Right cardiac atrium (tissue), 5 donors: Measurements from ENCODE around the gene RFNG. TPM values are rescaled to one million over a fixed set of nuclear protein-coding genes. Genes with fewer than 3 reads are reported as not detected.

Source experiments
- ATAC-seq, 2 donors: fragments of 200-7000 bp; cut with Tn5 transposase; one replicate each; pipeline versions ENCODE4 v1.8.0 to v1.9.1; 2020; ENCODE audit warnings: moderate library complexity in 2 of 2, mild to moderate bottlenecking in 1 of 2
- DNase-seq, 3 donors: peaks; one replicate each; pipeline ENCODE4 v3.0.0-alpha.2; 2020
- H3K27ac ChIP-seq: one replicate; pipeline ENCODE4 v1.5.1; 2013; ENCODE audit warnings: mild to moderate bottlenecking, low read length, control low read depth, moderate library complexity
- H3K27me3 ChIP-seq: one replicate; pipeline ENCODE4 v1.6.1; 2013; ENCODE audit not compliant: control insufficient read depth, insufficient read depth
- H3K4me1 ChIP-seq: one replicate; pipeline ENCODE4 v1.6.1; 2013; ENCODE audit warnings: low read length; ENCODE audit not compliant: control insufficient read depth, insufficient read depth
- H3K4me3 ChIP-seq: one replicate; pipeline ENCODE4 v1.5.1; 2013; ENCODE audit warnings: low read length, control low read depth
- H3K9me3 ChIP-seq: one replicate; pipeline ENCODE4 v1.6.1; 2013; ENCODE audit warnings: low read length; ENCODE audit not compliant: control insufficient read depth
- WGBS: extraction: QIAGEN DNeasy Blood & Tissue Kit; methylation state at CpG from one replicate; pipeline ENCODE4 v1.1.7; 2013; 5-methylcytosine and 5-hydroxymethylcytosine counted together
- intact Hi-C, 4 donors: fragments of 100-400 bp; cut with DNase I; formaldehyde crosslinking; loops; one replicate each; pipeline versions ENCODE4 v1.11.0 to v1.14.0; 2022 to 2023
- polyA plus RNA-seq: library from polyadenylated mRNA; stranded (reverse); fragments of 200-250 nt; gene quantifications from one replicate; pipeline ENCODE4 v1.2.3, GENCODE V29; 2013
- total RNA-seq, 4 donors: library from RNA; stranded (reverse); fragmentation: NEBNext Ultra II Directional; extraction: Animal tissue kit (Norgen Biotek cat#: 25700); gene quantifications; one replicate each; pipeline ENCODE4 v1.2.1, GENCODE V29; 2021
- donor health status: healthy with polysubstance abuse.
- donor health status: DM: no; HTN: yes; CAD: no.
- donor health status: DM: no; HTN: no; CAD: no.
- donor health status: DM: no; HTN: yes; CAD: no; lungs with severe emphysema.
- donor health status: DM: yes; HTN: yes; CAD: no.

RFNG gene
- total and polyA plus RNA-seq, 5 donors: 19.0 to 25.4 (median 20.5) TPM

- ATAC-seq: no peak
- peak; percentile 9 to 43 (median 41) for DNase-seq
- no peak overlapping the region for H3K4me3 ChIP-seq
- H3K27me3 ChIP-seq: no peaks in the 10 kb centered on the region
- 86% methylated on average over 34 of the region's 34 CpGs for WGBS
- H3K9me3 ChIP-seq: no peaks in the 10 kb centered on the region
- no peak overlapping the region for H3K27ac ChIP-seq
- H3K4me1 ChIP-seq: peaks cover 6% of the 10 kb centered on the region
- intact Hi-C loops: no loop called here
These were observed 9.7 kb upstream of the RFNG start for GRCh38 chr17:82061047-82061925.

- no peak overlapping the region for H3K4me3 ChIP-seq
- no peak overlapping the region for H3K27ac ChIP-seq
- no peaks in the 10 kb centered on the region for H3K9me3 ChIP-seq
- intact Hi-C loops: no loop called here
- DNase-seq (peak; percentile 10 to 57 (median 38)), ATAC-seq (no peak)
- peaks cover 6% of the 10 kb centered on the region for H3K4me1 ChIP-seq
- 86% methylated on average over 14 of the region's 14 CpGs for WGBS
- no peaks in the 10 kb centered on the region for H3K27me3 ChIP-seq
These were observed 9.0 kb upstream of the RFNG start for GRCh38 chr17:82060614-82061013.

- DNase-seq (peak; percentile 5 to 53 (median 41)), ATAC-seq (no peak)
- intact Hi-C loops: no loop called here
- H3K27ac ChIP-seq: no peak overlapping the region
- H3K4me3 ChIP-seq: no peak overlapping the region
- 79% methylated on average over 16 of the region's 16 CpGs for WGBS
- H3K4me1 ChIP-seq: peaks cover 6% of the 10 kb centered on the region
- H3K9me3 ChIP-seq: no peaks in the 10 kb centered on the region
- H3K27me3 ChIP-seq: no peaks in the 10 kb centered on the region
These were observed 8.4 kb upstream of the RFNG start for GRCh38 chr17:82060001-82060380.

GRCh38 chr17:82059272-82060000, 7.8 kb upstream of the RFNG start:
- H3K27me3 ChIP-seq: no peaks in the 10 kb centered on the region
- peak in 2 of 3 donors; percentile 50 to 55 for DNase-seq
- intact Hi-C loops: no loop called here
- no peak overlapping the region for H3K4me3 ChIP-seq
- H3K9me3 ChIP-seq: no peaks in the 10 kb centered on the region
- ATAC-seq: no peak
- WGBS: 67% methylated on average over 19 of the region's 19 CpGs
- peaks cover under 1% of the 10 kb centered on the region for H3K4me1 ChIP-seq
- no peak overlapping the region for H3K27ac ChIP-seq

- 71% methylated on average over 10 of the region's 10 CpGs for WGBS
- no peak for ATAC-seq
- no peak overlapping the region for H3K4me3 ChIP-seq
- H3K27ac ChIP-seq: no peak overlapping the region
- no peaks in the 10 kb centered on the region for H3K9me3 ChIP-seq
- no peaks in the 10 kb centered on the region for H3K27me3 ChIP-seq
- intact Hi-C loops: no loop called here
- H3K4me1 ChIP-seq: no peaks in the 10 kb centered on the region
- DNase-seq: peak in 1 of 3 donors; percentile 42
These were observed 7.2 kb upstream of the RFNG start for GRCh38 chr17:82058855-82059249.

- ATAC-seq (no peak), DNase-seq (peak in 1 of 3 donors; percentile 51)
- Histone ChIP-seq H3K4me3 (no peak overlapping the region), H3K9me3 (no peaks in the 10 kb centered on the region), H3K4me1 (no peaks in the 10 kb centered on the region), H3K27me3 (no peaks in the 10 kb centered on the region), H3K27ac (no peak overlapping the region)
- intact Hi-C loops: no loop called here
- 77% methylated on average over 17 of the region's 17 CpGs for WGBS
These were observed 6.7 kb upstream of the RFNG start for GRCh38 chr17:82058230-82058854.

GRCh38 chr17:82056729-82057621, 5.4 kb upstream of the RFNG start:
- WGBS: 82% methylated on average over 29 of the region's 29 CpGs
- DNase-seq: peak in 1 of 3 donors; percentile 54
- intact Hi-C loops: no loop called here
- H3K9me3 ChIP-seq: no peaks in the 10 kb centered on the region
- H3K27ac ChIP-seq: no peak overlapping the region
- peaks cover 7% of the 10 kb centered on the region for H3K4me1 ChIP-seq
- ATAC-seq: no peak
- H3K27me3 ChIP-seq: no peaks in the 10 kb centered on the region
- H3K4me3 ChIP-seq: no peak overlapping the region

GRCh38 chr17:82055965-82056728, 4.5 kb upstream of the RFNG start:
- no peaks in the 10 kb centered on the region for H3K27me3 ChIP-seq
- 89% methylated on average over 28 of the region's 28 CpGs for WGBS
- intact Hi-C loops: no loop called here
- H3K27ac ChIP-seq: no peak overlapping the region
- H3K9me3 ChIP-seq: no peaks in the 10 kb centered on the region
- ATAC-seq (no peak), DNase-seq (peak in 1 of 3 donors; percentile 44)
- peaks cover 7% of the 10 kb centered on the region for H3K4me1 ChIP-seq
- no peak overlapping the region for H3K4me3 ChIP-seq

GRCh38 chr17:82055023-82055964, 3.7 kb upstream of the RFNG start:
- no peaks in the 10 kb centered on the region for H3K9me3 ChIP-seq
- H3K27ac ChIP-seq: no peak overlapping the region
- no peaks in the 10 kb centered on the region for H3K27me3 ChIP-seq
- H3K4me1 ChIP-seq: peaks cover 7% of the 10 kb centered on the region
- DNase-seq (peak in 1 of 3 donors; percentile 58), ATAC-seq (no peak)
- no peak overlapping the region for H3K4me3 ChIP-seq
- intact Hi-C loops: no loop called here
- 81% methylated on average over 26 of the region's 26 CpGs for WGBS
